ENCODE data around the gene HOXD8. TPM values are rescaled to one million over a fixed set of nuclear protein-coding genes. Genes with fewer than 3 reads are reported as not detected.

HOXD8 gene
- total RNA-seq, 1 donor from 2014 or later, result not detected

- Mint-ChIP-seq H3K36me3 (ENCODE audit: low read depth, unreplicated experiment) (no peaks in the 10 kb centered on the region), H3K27ac (ENCODE audit: unreplicated experiment) (peak overlapping the region; percentile 26), H3K4me3 (ENCODE audit: unreplicated experiment) (no peak overlapping the region), H3K27me3 (ENCODE audit: low read depth, unreplicated experiment) (peaks cover 93% of the 10 kb centered on the region), H3K4me1 (ENCODE audit: low read depth, unreplicated experiment) (peaks cover 6% of the 10 kb centered on the region), H3K9me3 (ENCODE audit: unreplicated experiment) (peaks cover 24% of the 10 kb centered on the region)
- no peak for DNase-seq (ENCODE audit: low read depth)
- no peak overlapping the region for H3K4me3 ChIP-seq (ENCODE audit: insufficient read depth, low read depth, low read length)
- no peaks in the 10 kb centered on the region for H3K36me3 ChIP-seq (ENCODE audit: insufficient read depth, low read length)
- no peak overlapping the region for H3K4me2 ChIP-seq (ENCODE audit: low read length)
- peaks cover 98% of the 10 kb centered on the region for H3K27me3 ChIP-seq (ENCODE audit: insufficient read depth, low read length)
- H3K79me2 ChIP-seq (ENCODE audit: insufficient read depth, low read length), result no peaks in the 10 kb centered on the region
- H2AFZ ChIP-seq (ENCODE audit: low read depth, low read length), result no peak overlapping the region
- peaks cover 7% of the 10 kb centered on the region for H3K4me1 ChIP-seq (ENCODE audit: insufficient read depth, low read length)
- H3K9ac ChIP-seq (ENCODE audit: low read length), result no peak overlapping the region
- FAIRE-seq, result no peak
- no peak for TF ChIP-seq EZH2 (IDR thresholded peaks at IDR 0.05; ENCODE audit: insufficient read depth, low read length)
- TF ChIP-seq CTCF (IDR thresholded peaks at IDR 0.05; ENCODE audit: insufficient read depth, low read depth, low read length), result no peak
- no peak overlapping the region for H3K27ac ChIP-seq (ENCODE audit: low read depth, low read length)
- peaks cover 9% of the 10 kb centered on the region for H4K20me1 ChIP-seq (ENCODE audit: insufficient read depth, low read length)
- peaks cover 20% of the 10 kb centered on the region for H3K9me3 ChIP-seq (ENCODE audit: insufficient read depth, low read depth, low read length)
Observed at GRCh38 chr2:176101216-176101830, 28.2 kb upstream of the HOXD8 start.

GRCh38 chr2:176101842-176102241 is 27.7 kb upstream of the HOXD8 start:
- Mint-ChIP-seq H3K36me3 (ENCODE audit: low read depth, unreplicated experiment) (no peaks in the 10 kb centered on the region), H3K9me3 (ENCODE audit: unreplicated experiment) (peaks cover 24% of the 10 kb centered on the region), H3K4me3 (ENCODE audit: unreplicated experiment) (no peak overlapping the region), H3K27ac (ENCODE audit: unreplicated experiment) (no peak overlapping the region), H3K27me3 (ENCODE audit: low read depth, unreplicated experiment) (peaks cover 90% of the 10 kb centered on the region), H3K4me1 (ENCODE audit: low read depth, unreplicated experiment) (peaks cover 7% of the 10 kb centered on the region)
- Histone ChIP-seq H3K9me3 (ENCODE audit: insufficient read depth, low read depth, low read length) (peaks cover 17% of the 10 kb centered on the region), H3K36me3 (ENCODE audit: insufficient read depth, low read length) (no peaks in the 10 kb centered on the region), H3K27ac (ENCODE audit: low read depth, low read length) (no peak overlapping the region), H3K4me2 (ENCODE audit: low read length) (no peak overlapping the region), H3K4me1 (ENCODE audit: insufficient read depth, low read length) (peaks cover 2% of the 10 kb centered on the region), H2AFZ (ENCODE audit: low read depth, low read length) (no peak overlapping the region), H3K27me3 (ENCODE audit: insufficient read depth, low read length) (peaks cover 95% of the 10 kb centered on the region), H3K9ac (ENCODE audit: low read length) (no peak overlapping the region), H4K20me1 (ENCODE audit: insufficient read depth, low read length) (peaks cover 7% of the 10 kb centered on the region), H3K79me2 (ENCODE audit: insufficient read depth, low read length) (no peaks in the 10 kb centered on the region), H3K4me3 (ENCODE audit: insufficient read depth, low read depth, low read length) (no peak overlapping the region)
- TF ChIP-seq CTCF (IDR thresholded peaks at IDR 0.05; ENCODE audit: insufficient read depth, low read depth, low read length), result no peak
- no peak for TF ChIP-seq EZH2 (IDR thresholded peaks at IDR 0.05; ENCODE audit: insufficient read depth, low read length)
- FAIRE-seq, result no peak
- no peak for DNase-seq (ENCODE audit: low read depth)

- H3K27ac Mint-ChIP-seq (ENCODE audit: unreplicated experiment), result no peak overlapping the region
- peaks cover 88% of the 10 kb centered on the region for H3K27me3 Mint-ChIP-seq (ENCODE audit: low read depth, unreplicated experiment)
- Histone ChIP-seq H2AFZ (ENCODE audit: low read depth, low read length) (no peak overlapping the region), H3K27me3 (ENCODE audit: insufficient read depth, low read length) (peaks cover 94% of the 10 kb centered on the region), H3K9me3 (ENCODE audit: insufficient read depth, low read depth, low read length) (peaks cover 21% of the 10 kb centered on the region), H3K4me3 (ENCODE audit: insufficient read depth, low read depth, low read length) (no peak overlapping the region), H3K79me2 (ENCODE audit: insufficient read depth, low read length) (no peaks in the 10 kb centered on the region), H4K20me1 (ENCODE audit: insufficient read depth, low read length) (peaks cover 4% of the 10 kb centered on the region), H3K27ac (ENCODE audit: low read depth, low read length) (no peak overlapping the region), H3K4me2 (ENCODE audit: low read length) (no peak overlapping the region), H3K36me3 (ENCODE audit: insufficient read depth, low read length) (no peaks in the 10 kb centered on the region), H3K4me1 (ENCODE audit: insufficient read depth, low read length) (no peaks in the 10 kb centered on the region), H3K9ac (ENCODE audit: low read length) (no peak overlapping the region)
- no peak for TF ChIP-seq CTCF (IDR thresholded peaks at IDR 0.05; ENCODE audit: insufficient read depth, low read depth, low read length)
- no peak for TF ChIP-seq EZH2 (IDR thresholded peaks at IDR 0.05; ENCODE audit: insufficient read depth, low read length)
- DNase-seq (ENCODE audit: low read depth) (no peak), FAIRE-seq (no peak)
- H3K9me3 Mint-ChIP-seq (ENCODE audit: unreplicated experiment), result peaks cover 24% of the 10 kb centered on the region
- H3K4me1 Mint-ChIP-seq (ENCODE audit: low read depth, unreplicated experiment), result peaks cover 7% of the 10 kb centered on the region
- H3K4me3 Mint-ChIP-seq (ENCODE audit: unreplicated experiment), result no peak overlapping the region
- no peaks in the 10 kb centered on the region for H3K36me3 Mint-ChIP-seq (ENCODE audit: low read depth, unreplicated experiment)
Observed at GRCh38 chr2:176102309-176102866, 27.1 kb upstream of the HOXD8 start.
